Heart left ventricle (tissue), 16 donors: ENCODE results near the gene GLT1D1. TPM values are rescaled to one million over a fixed set of nuclear protein-coding genes. Genes with fewer than 3 reads are reported as not detected.
A peak's percentile ranks its signal among the peaks of the same experiment; 100 is the strongest.

Source experiments
- ATAC-seq, 4 donors: fragments of 200-7000 bp; cut with Tn5 transposase; one replicate each; pipeline ENCODE4 v1.9.1; 2020 to 2022; ENCODE audit warnings: moderate library complexity in 4 of 4, mild to moderate bottlenecking in 3 of 4, moderate number of reproducible peaks in 1 of 4
- DNase-seq, 5 donors: peaks; one replicate each; pipeline ENCODE4 v3.0.0-alpha.2; 2020
- H3K27ac ChIP-seq, 12 donors: fragments of 200-600 bp; sonication (generic) in 4 of 12; one replicate each; pipeline versions ENCODE4 v1.5.0 to v1.8.0; 2016 to 2022; ENCODE audit warnings: mild to moderate bottlenecking in 2 of 12
- H3K27me3 ChIP-seq, 9 donors: fragments of 200-600 bp; sonication (generic) in 2 of 9; one replicate each; pipeline versions ENCODE4 v1.5.1 to v1.8.0; 2016 to 2022; ENCODE audit warnings: mild to moderate bottlenecking in 3 of 9
- H3K36me3 ChIP-seq, 9 donors: fragments of 200-600 bp; sonication (generic) in 2 of 9; one replicate each; pipeline versions ENCODE4 v1.5.0 to v1.8.0; 2018 to 2022; ENCODE audit warnings: mild to moderate bottlenecking in 2 of 9
- H3K4me1 ChIP-seq, 12 donors: fragments of 200-600 bp; sonication (generic) in 4 of 12; one replicate each; pipeline versions ENCODE4 v1.5.0 to v1.8.0; 2016 to 2022; ENCODE audit warnings: mild to moderate bottlenecking in 3 of 12
- H3K4me3 ChIP-seq, 12 donors: fragments of 200-600 bp; sonication (generic) in 4 of 12; one replicate each; pipeline versions ENCODE4 v1.5.0 to v1.8.0; 2017 to 2022; ENCODE audit warnings: mild to moderate bottlenecking in 9 of 12, moderate library complexity in 4 of 12
- H3K9me3 ChIP-seq, 12 donors: fragments of 200-600 bp; sonication (generic) in 4 of 12; one replicate each; pipeline versions ENCODE4 v1.5.0 to v1.8.0; 2016 to 2022; ENCODE audit warnings: mild to moderate bottlenecking in 1 of 12
- CTCF ChIP-seq, 12 donors: fragments of 200-600 bp; sonication (generic) in 4 of 12; IDR thresholded peaks; one replicate each; pipeline versions ENCODE4 v1.5.0 to v1.8.0; 2018 to 2022; ENCODE audit warnings: antibody characterized with exemption in 12 of 12, mild to moderate bottlenecking in 5 of 12
- POLR2A ChIP-seq, 2 donors: fragments of 450-650 bp; IDR thresholded peaks; one replicate each; pipeline ENCODE4 v1.6.1; 2017; ENCODE audit warnings: antibody characterized with exemption in 2 of 2, mild to moderate bottlenecking in 2 of 2, moderate library complexity in 2 of 2
- WGBS, 4 donors: extraction: QIAGEN DNeasy Blood & Tissue Kit in 2 of 4; methylation state at CpG; one replicate each; pipeline versions ENCODE4 v1.1.5 to v1.1.7; 2013 to 2018; 5-methylcytosine and 5-hydroxymethylcytosine counted together
- intact Hi-C, 10 donors: fragments of 100-400 bp; cut with DNase I; formaldehyde crosslinking; loops; one replicate each; pipeline versions ENCODE4 v1.11.1 to v1.14.2; 2022
- polyA plus RNA-seq, 2 donors: library from polyadenylated mRNA; stranded (reverse); fragments of 200-250 nt; gene quantifications; one replicate each; pipeline ENCODE4 v1.2.3, GENCODE V29; 2013
- total RNA-seq, 9 donors: library from RNA; depleted of rRNA in 2 of 9; stranded (reverse); fragments of >200 nt in 2 of 9; fragmentation: NEBNext Ultra II Directional in 3 of 9; extraction: Animal tissue kit (Norgen Biotek cat#: 25700) in 3 of 9; gene quantifications; one replicate each; pipeline versions ENCODE4 v1.1.0 to v1.2.4, GENCODE V29; 2016 to 2023
- donor health status: ischemic (EF 13 %, LVEDD 7.1; RV severe dilation, severe dysfunction).
- donor health status: healthy with polysubstance abuse.
- donor health status: DM: no; HTN: yes; CAD: no.
- donor health status: DM: no; HTN: no; CAD: no.
- donor health status: ischemic (EF 25% LVEDD 6.9; RV normal size, moderate dysfunction).
- donor health status: ischemic (EF 25% LVEDD 5.7; RV mildly dilated, moderate dysfunction).
- donor health status: healthy.
- donor health status: DM: yes; HTN: yes; CAD: no.
- donor health status: ischemic (EF 35%, LVEDD 5.7; RV mildly dilated, moderate dysfunction).
- donor health status: nonischemic (EF 11% LVEDD 7.7; RV severe dilation, severe dysfunction).
- donor health status: DM: yes; HTN: yes; CAD: no.
- donor health status: PGD.
- donor health status: ischemic (EF 29% LVEDD 5.4; RV normal size, mild dysfunction).
- donor health status: nonischemic (EF 23%, LVEDD 6.1; RV moderate dilation, normal function).

The GLT1D1 gene
- total and polyA plus RNA-seq, 11 donors, result 0.11 to 2.3 (median 0.38) TPM

- TF ChIP-seq CTCF (IDR thresholded peaks at IDR 0.05) (no peak), POLR2A (IDR thresholded peaks at IDR 0.05) (no peak)
- H3K27me3 ChIP-seq, result peaks cover 0 to 4% (median 0%) of the 10 kb centered on the region in 9 donors
- 73 to 82% (median 78%) methylated on average over 15 of the region's 15 CpGs for WGBS, 4 donors
These were observed 8.1 kb downstream of the GLT1D1 start for GRCh38 chr12:128861226-128862016.

GRCh38 chr12:128863957-128864356 is 10.7 kb downstream of the GLT1D1 start:
- TF ChIP-seq POLR2A (IDR thresholded peaks at IDR 0.05), result no peak
- H3K4me3 ChIP-seq, result no peak overlapping the region
- ATAC-seq (peak in 1 of 4 donors; percentile 38), DNase-seq (peak in 1 of 5 donors; percentile 36)
- H3K27ac ChIP-seq, result no peak overlapping the region
- H3K9me3 ChIP-seq, result no peaks in the 10 kb centered on the region
- WGBS, 4 donors, result 37 to 67% (median 58%) methylated on average over 11 of the region's 11 CpGs
- no peaks in the 10 kb centered on the region for H3K27me3 ChIP-seq
- H3K36me3 ChIP-seq, result no peaks in the 10 kb centered on the region
- peaks cover 0 to 16% (median 0%) of the 10 kb centered on the region in 12 donors for H3K4me1 ChIP-seq
- intact Hi-C loops, result no loop called here

More at GRCh38 chr12:128861226-128862016, 8.1 kb downstream of the GLT1D1 start:
- H3K4me3 ChIP-seq, result no peak overlapping the region
- no peaks in the 10 kb centered on the region for H3K36me3 ChIP-seq
- peaks cover 0 to 16% (median 0%) of the 10 kb centered on the region in 12 donors for H3K4me1 ChIP-seq
- DNase-seq, result no peak
- intact Hi-C loops, result no loop called here
- no peaks in the 10 kb centered on the region for H3K9me3 ChIP-seq
- no peak overlapping the region for H3K27ac ChIP-seq
- no peak for ATAC-seq

- H3K27ac ChIP-seq, result peak overlapping the region in 1 of 12 donors; percentile 3
- H3K4me3 ChIP-seq, result no peak overlapping the region
- intact Hi-C loops, result no loop called here
- peaks cover 0 to 16% (median 0%) of the 10 kb centered on the region in 12 donors for H3K4me1 ChIP-seq
- H3K27me3 ChIP-seq, result no peaks in the 10 kb centered on the region
- no peak for TF ChIP-seq POLR2A (IDR thresholded peaks at IDR 0.05)
- TF ChIP-seq CTCF (IDR thresholded peaks at IDR 0.05), result no peak
- ATAC-seq (peak; percentile 87 to 97 (median 96)), DNase-seq (peak in 4 of 5 donors; percentile 53 to 78 (median 68))
- H3K9me3 ChIP-seq, result no peaks in the 10 kb centered on the region
- no peaks in the 10 kb centered on the region for H3K36me3 ChIP-seq
- WGBS, 4 donors, result 48 to 52% (median 50%) methylated on average over 9 of the region's 9 CpGs
These were observed 11.4 kb downstream of the GLT1D1 start for GRCh38 chr12:128864516-128865186.

GRCh38 chr12:128867466-128867865 is 14.2 kb downstream of the GLT1D1 start:
- WGBS, 4 donors, result 49 to 59% (median 56%) methylated on average over 13 of the region's 13 CpGs
- no peaks in the 10 kb centered on the region for H3K36me3 ChIP-seq
- no peak for TF ChIP-seq POLR2A (IDR thresholded peaks at IDR 0.05)
- TF ChIP-seq CTCF (IDR thresholded peaks at IDR 0.05), result no peak
- no peak overlapping the region for H3K4me3 ChIP-seq
- H3K27me3 ChIP-seq, result no peaks in the 10 kb centered on the region
- DNase-seq, result no peak
- H3K27ac ChIP-seq, result no peak overlapping the region
- H3K9me3 ChIP-seq, result no peaks in the 10 kb centered on the region
- ATAC-seq, result no peak
- intact Hi-C loops, result no loop called here
- peaks cover 0 to 16% (median 0%) of the 10 kb centered on the region in 12 donors for H3K4me1 ChIP-seq
